Panc1 (cell line): Measurements from ENCODE around the gene C2CD3.

Source experiments
- CTCF ChIP-seq: fragments of 450-650 bp; IDR thresholded peaks from 2 replicates; pipeline ENCODE4 v1.5.1; 2017; ENCODE audit warnings: mild to moderate bottlenecking
- POLR2AphosphoS5 ChIP-seq: IDR thresholded peaks from 2 replicates; pipeline ENCODE4 v1.6.1; 2012; ENCODE audit warnings: mild to moderate bottlenecking, low read depth, low read length, moderate library complexity
- SIN3A ChIP-seq: IDR thresholded peaks from 2 replicates; pipeline ENCODE4 v1.6.1; 2012; ENCODE audit warnings: low read depth, mild to moderate bottlenecking, low read length, moderate library complexity, borderline replicate concordance; ENCODE audit not compliant: insufficient read depth
- TCF7L2 ChIP-seq: IDR thresholded peaks from 2 replicates; pipeline ENCODE4 v1.6.1; 2011; ENCODE audit warnings: mild to moderate bottlenecking, low read depth, low read length, inconsistent platforms
- TF ChIP-seq, protein P1 (sequence below), 2 experiments: IDR thresholded peaks; 2 replicates each; pipeline ENCODE4 v1.6.1; 2011 to 2012; ENCODE audit warnings: low read depth in 2 of 2, control low read depth in 1 of 2, low read length in 1 of 2, mild to moderate bottlenecking in 1 of 2, moderate library complexity in 1 of 2; ENCODE audit not compliant: insufficient read depth in 1 of 2

- TF ChIP-seq, protein P1, sequence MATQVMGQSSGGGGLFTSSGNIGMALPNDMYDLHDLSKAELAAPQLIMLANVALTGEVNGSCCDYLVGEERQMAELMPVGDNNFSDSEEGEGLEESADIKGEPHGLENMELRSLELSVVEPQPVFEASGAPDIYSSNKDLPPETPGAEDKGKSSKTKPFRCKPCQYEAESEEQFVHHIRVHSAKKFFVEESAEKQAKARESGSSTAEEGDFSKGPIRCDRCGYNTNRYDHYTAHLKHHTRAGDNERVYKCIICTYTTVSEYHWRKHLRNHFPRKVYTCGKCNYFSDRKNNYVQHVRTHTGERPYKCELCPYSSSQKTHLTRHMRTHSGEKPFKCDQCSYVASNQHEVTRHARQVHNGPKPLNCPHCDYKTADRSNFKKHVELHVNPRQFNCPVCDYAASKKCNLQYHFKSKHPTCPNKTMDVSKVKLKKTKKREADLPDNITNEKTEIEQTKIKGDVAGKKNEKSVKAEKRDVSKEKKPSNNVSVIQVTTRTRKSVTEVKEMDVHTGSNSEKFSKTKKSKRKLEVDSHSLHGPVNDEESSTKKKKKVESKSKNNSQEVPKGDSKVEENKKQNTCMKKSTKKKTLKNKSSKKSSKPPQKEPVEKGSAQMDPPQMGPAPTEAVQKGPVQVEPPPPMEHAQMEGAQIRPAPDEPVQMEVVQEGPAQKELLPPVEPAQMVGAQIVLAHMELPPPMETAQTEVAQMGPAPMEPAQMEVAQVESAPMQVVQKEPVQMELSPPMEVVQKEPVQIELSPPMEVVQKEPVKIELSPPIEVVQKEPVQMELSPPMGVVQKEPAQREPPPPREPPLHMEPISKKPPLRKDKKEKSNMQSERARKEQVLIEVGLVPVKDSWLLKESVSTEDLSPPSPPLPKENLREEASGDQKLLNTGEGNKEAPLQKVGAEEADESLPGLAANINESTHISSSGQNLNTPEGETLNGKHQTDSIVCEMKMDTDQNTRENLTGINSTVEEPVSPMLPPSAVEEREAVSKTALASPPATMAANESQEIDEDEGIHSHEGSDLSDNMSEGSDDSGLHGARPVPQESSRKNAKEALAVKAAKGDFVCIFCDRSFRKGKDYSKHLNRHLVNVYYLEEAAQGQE (IDR thresholded peaks at IDR 0.05; ENCODE audit: insufficient read depth in 1 of 2, low read depth in 2 of 2, low read length in 1 of 2) = no peak
- TF ChIP-seq CTCF = no peak
- no peak for TF ChIP-seq POLR2AphosphoS5
- no peak for TF ChIP-seq SIN3A
- TF ChIP-seq TCF7L2 = no peak
Measured at GRCh38 chr11:74010306-74011300, 160.2 kb downstream of the C2CD3 start.
